ENCODE results near the gene NAE1.

- TF ChIP-seq, protein P1, sequence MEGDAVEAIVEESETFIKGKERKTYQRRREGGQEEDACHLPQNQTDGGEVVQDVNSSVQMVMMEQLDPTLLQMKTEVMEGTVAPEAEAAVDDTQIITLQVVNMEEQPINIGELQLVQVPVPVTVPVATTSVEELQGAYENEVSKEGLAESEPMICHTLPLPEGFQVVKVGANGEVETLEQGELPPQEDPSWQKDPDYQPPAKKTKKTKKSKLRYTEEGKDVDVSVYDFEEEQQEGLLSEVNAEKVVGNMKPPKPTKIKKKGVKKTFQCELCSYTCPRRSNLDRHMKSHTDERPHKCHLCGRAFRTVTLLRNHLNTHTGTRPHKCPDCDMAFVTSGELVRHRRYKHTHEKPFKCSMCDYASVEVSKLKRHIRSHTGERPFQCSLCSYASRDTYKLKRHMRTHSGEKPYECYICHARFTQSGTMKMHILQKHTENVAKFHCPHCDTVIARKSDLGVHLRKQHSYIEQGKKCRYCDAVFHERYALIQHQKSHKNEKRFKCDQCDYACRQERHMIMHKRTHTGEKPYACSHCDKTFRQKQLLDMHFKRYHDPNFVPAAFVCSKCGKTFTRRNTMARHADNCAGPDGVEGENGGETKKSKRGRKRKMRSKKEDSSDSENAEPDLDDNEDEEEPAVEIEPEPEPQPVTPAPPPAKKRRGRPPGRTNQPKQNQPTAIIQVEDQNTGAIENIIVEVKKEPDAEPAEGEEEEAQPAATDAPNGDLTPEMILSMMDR (IDR thresholded peaks at IDR 0.05), result no peak
- no peak for TF ChIP-seq POLR2A (IDR thresholded peaks at IDR 0.05)
Measured at GRCh38 chr16:66850115-66850815, 19.5 kb upstream of the NAE1 start.
